CD4-positive, alpha-beta T cell treated with Interleukin-10 for 1 hour (primary cell): ENCODE measurements around the gene PRICKLE2.

Experiments
- DNase-seq: peaks from one replicate; pipeline ENCODE4 v3.0.0-alpha.2; 2020

Gene PRICKLE2

DNA sequence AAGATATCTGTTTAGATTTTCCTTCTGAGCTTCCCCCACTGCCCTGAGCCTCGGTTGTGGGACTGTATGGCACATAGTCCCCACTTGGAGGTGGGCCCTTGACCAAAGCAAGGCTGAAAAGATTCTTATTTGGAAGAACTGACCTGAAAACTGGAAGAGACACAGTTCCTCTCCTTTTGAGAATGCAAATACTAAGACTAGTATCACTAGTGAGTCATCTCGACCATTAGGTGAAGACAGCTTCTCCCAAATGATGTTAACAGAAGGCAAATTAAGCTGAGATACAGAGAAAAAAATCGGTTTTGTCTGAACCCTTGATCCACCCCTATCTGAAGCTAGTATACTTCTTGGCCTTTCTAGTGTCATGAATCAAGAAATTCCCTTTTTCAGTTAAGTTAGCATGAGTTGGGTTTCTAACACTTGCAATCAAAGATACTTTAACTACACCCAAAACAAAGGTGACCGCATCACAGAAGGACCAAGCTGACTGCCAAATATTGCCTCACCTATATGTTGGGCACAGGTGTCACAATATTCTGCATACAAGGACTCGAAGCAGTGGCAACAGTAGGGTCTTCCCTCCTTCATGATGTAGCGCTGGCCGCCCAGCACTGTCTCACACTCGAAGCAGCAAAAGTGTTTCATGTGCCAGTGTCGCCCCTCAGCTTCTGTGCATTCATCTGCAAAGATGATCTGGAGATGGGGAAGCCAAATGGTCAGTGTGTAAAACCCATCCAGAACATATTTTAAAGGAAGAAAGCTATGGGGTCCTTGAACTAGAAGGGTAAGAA lies 72.4 kb downstream of the PRICKLE2 start:
- no peak for DNase-seq

DNA sequence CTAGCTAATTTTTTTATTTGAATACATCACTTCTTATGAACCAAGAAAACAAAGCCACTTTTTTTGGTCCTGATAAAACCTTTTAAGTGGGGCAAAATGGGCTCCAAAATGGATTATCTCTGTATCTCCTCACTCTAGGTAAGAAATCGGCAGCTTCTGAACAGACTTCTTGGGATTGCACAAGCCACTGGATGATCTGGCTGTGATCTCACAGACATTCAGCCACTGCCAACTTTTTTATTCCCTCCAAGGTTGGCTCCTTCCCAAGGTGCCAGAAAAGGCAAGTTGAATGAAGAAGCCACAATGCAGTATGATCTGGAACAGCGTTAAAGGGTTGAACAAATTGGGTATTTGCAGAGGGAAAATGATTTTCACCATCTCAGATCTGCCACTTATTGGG lies 73.2 kb downstream of the PRICKLE2 start:
- no peak for DNase-seq

DNA sequence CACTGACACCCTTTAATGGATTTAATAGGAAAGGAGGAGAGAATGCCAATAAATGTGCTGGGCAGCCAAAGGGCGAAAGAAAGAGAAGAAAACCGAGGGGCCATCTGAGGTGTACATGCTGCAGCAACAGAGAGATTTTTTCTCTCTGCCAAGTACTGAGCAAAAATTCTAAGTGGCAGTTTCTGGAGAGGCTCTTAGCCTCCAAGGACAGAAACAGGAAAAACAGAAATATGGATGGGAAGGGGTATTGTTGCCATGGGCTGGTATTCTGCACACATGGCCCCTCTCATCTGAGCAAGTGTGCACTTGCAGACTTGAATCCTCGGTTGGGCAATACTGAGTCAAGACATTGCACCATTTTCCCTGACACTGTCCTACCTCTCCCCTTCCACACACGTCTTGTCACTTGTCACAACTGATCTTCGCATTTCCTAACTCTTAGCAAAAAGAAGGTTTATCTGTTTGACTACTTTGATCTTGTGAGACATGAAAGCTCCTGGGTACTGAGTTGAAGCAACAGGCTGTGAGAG lies 73.9 kb downstream of the PRICKLE2 start:
- DNase-seq, result no peak

DNA sequence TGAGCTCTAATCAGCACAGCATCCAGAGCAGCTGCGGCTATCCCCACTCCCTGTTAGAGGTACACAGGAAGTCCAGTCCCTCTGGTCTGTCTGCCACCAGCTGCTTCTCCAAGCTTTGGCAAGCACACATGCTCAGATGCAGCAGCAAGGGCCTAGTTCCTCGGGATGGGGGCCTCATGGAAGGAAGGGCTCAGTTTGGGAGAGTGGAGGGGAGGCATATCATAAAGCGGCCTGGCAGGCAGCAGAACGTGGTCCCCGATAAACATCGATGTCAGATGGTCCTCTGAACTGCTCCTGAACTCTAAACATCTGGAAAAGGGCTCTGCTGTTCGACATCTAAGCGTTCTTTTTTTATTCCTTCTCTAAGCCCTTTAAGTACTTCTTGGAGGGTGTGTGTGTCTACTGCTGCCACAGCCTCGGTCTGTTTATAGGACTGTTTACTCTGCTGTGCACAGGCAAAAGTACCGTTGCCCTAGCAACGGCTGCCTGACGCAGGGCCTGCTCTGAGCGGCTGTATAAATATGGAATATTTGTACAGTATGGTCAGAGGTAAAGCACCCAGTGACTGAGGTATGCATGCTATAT lies 74.6 kb downstream of the PRICKLE2 start:
- no peak for DNase-seq

DNA sequence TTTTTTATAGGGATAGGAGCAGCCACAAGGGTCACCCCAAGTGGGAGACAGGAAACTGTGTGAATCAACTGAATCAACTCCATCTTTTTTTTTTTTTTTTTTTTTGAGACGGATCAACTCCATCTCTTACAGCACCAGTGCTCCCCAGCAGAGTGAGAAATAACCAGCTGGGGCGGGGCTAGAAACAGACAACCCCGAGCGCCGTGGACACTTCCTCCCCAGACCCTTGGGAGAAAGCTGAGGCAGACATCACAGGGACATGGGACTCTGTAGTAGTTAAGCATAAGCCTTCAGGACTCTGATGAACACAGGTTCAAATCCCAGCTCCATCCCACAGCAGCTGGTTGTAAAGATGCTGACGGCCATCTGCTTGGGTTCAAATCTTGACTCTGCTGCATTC lies 75.4 kb downstream of the PRICKLE2 start:
- no peak for DNase-seq

DNA sequence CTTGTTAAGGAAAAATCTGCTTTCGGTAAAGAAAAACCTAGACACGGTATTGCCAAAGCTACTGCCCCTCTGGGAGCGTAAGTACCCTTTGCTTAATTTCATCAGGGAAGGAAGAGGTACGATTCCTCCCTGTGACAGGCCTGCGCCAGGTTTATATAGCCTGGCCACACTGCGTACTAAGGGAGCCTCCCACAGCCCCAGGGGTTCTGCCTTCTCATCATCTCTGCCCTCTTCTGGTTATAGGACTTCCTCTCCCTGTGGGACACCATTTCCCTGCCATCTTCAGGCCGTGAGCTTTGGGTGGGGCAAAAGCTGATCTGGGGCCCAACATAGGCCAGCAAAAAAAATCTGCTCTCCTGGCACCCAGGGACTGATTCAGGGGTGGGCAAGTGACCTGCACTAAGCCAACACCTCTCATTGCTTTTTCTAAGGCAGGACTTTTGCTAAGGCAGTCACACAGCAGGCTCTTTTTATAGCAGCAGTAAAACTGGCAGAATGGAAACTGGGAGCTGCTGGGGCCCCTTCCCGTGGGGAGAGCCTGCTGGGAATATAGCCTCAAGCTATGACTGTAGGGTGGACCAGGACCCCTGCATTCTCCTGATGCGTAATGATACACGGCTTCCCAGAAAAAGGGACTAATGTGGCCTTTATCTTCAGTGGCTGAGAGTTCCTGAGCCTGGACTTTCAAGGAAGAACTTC lies 76.2 kb downstream of the PRICKLE2 start:
- DNase-seq, result no peak

DNA sequence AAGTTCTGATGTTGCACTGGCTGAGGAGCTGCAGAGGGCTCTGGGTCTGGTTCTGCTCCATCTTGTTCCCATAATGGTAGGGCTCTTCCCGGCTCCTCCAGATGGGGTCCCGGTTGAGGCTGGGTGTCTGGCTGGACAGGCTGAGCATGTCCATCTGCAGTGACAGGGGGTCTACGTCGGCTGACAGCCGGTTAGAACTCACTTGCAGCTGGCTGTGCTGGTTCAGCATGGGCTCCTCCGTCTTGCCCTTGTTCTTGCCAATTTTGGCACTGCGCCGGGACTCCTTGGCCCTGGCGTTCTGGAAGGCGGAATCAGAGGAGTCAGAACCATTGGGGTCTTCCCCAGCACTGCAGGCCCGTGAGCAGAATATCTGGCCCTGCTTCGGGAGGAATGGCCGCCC lies 78.1 kb downstream of the PRICKLE2 start:
- DNase-seq, result no peak

DNA sequence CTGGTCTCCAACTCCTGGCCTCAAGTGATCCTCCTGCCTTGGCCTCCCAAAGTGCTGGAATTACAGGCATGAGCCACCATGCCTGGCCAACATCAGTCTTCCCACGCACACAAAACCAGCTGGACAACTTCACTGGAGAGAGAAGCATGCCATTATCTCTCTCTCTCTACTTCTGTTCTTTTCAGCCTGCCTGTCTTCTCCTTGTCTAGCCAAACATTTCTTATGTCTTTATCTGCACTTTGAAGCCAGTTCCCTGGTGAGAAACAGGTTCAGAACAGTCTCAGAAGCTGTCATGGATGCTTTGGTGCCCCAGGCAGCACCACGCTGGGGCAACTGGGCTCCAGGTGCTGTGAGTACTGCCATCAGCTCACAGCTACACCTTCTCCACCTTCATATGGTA lies 79.8 kb downstream of the PRICKLE2 start:
- DNase-seq, result no peak

DNA sequence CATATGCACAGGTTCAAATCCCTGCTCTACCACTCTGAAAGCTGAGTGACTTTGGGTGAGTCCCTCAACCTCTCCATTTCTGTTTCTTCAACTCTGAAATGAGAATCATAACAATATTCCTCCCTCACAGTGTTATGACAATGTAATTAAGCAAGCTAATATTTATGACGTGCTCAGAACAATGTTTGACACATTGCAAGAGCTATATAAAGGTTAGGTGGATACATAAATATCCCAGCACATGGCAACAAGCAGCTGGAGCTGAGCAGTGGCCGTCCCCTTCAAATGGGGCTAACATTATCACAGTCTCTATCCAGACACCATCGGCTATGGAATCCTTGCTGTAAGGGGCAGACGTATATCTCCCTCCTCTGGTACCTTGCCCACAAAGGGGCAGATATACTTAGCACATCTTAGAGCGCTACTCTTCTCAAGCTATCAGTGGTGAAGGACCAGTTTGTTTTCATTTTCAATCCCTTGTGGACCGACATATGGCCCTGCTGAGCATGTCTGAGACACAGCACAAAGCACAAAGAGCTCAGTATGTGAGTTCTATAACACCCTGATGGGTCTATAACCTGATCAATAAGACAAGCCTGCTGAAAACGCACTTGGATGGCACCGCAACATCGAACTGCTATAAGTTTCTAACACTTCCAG lies 80.9 kb downstream of the PRICKLE2 start:
- DNase-seq, result no peak

DNA sequence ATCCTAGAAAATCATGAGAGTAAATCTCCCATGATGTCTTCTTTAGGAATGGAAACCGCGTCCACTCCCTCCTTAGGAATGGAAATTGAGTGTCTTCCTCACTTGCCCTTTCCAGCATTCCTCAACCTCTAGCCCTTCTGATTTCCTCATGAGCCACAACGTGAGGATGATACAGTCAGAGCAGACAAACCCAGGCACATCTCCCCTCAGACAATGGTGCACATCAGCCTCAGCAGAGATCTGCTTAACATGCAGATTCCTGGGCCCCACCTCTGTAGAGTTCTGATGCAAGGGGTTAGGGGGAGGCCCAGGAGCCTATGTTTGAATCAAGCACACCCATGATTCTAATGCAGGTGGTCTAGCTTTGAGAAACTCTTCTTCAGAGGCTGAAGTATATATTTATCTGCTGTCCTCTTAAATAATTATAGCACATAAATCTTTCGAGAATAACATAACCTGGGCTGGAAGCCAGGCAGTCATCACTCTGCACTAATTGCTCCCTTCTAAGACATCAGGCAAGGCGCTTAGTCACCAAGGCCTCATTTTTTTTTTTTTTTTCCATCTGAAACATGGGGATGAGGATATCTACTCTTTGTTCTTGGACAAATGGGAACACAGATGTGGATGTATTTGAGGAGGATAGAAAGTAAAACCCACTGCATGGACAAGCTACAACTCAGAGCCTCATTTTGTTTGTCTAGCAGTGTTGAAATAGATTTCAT lies 81.7 kb downstream of the PRICKLE2 start:
- DNase-seq, result no peak

DNA sequence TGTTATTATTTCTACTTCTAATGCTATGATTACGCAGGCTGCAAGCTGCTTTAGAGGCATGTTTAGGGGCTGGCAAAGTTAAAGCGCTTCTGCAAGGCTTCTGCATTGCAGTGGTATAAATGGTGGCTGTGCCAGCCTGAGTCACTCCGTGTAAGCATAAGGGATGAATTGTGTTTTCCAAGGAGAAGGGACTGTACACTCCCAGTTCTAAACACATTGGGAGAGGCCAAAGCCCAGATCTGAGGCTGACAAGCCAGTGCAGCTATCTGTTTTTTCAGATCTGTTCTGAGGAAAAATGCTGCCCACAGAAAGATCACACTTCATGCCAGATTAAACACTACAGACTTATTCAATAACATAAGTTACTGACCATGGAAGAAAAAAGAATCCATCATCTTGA lies 83.8 kb downstream of the PRICKLE2 start:
- no peak for DNase-seq

DNA sequence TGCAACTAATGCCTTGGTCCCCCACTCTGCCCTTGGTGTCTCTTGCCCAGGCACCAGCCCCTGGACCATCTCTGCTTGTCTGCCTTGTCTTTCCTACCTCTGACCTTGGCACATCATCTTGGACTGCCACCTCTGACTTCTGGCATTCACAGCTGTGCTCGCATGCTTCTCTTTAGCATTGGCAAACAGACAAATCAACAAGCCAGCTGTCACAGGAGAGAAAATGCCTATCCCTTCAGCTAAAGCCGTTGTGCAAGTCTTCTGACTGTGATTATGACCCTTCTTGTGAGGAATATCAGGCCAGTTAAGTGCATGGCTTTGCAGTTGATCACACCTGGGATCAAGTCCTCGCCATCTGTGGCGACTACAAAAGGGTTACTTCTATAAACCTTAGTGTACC lies 84.6 kb downstream of the PRICKLE2 start:
- DNase-seq, result no peak

DNA sequence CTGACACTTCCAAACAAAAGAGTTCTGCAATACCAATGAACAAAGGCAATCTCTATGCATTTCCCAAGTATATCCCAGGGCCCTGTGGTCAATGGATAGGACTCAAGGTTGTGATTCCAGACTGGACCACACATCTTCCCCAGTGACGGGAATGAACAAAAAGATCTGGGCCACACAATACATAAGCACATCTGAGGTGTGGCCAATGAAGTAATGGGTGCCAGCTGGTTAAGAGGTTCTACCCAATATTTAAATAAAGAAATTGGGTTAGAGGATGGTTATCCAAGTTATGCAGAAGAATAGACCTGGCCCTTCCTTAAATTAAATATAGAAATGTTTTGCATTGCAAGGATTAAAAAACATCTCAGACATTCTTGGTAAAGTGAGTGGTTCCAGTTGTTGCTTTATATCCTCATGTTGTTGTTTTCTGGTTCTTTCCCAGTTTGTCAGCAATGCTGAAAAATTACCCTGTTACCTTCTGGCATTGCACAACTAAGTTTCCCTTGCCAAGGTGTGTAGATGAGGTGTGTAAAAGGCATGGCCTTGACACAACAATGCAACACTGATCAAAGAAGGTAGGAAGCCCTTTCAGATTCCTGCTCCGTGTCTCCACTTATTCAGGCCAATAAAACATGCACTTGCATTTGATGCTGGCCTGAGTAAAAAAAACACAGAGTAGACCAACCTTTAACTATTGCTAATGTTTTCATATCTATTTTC lies 86.5 kb downstream of the PRICKLE2 start:
- DNase-seq, result no peak

DNA sequence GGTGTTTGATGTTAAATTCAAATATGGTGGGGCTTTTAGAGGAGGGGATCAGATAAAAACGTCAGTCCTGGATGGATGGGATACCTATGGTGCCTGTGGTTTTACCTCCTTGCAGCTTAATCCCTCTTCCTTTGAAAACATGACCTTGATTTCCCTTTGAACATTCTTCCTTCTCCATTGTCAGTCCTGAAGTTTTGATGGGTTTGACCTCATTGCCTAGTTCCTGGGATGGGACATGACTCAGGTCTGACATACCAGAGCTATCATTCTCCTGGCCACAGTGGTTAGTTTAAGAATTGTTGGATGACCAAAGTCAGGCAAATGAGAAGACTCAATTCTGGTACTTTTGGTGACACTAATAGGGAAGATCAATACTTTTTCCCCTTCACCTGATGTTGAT lies 87.2 kb downstream of the PRICKLE2 start:
- DNase-seq, result no peak

DNA sequence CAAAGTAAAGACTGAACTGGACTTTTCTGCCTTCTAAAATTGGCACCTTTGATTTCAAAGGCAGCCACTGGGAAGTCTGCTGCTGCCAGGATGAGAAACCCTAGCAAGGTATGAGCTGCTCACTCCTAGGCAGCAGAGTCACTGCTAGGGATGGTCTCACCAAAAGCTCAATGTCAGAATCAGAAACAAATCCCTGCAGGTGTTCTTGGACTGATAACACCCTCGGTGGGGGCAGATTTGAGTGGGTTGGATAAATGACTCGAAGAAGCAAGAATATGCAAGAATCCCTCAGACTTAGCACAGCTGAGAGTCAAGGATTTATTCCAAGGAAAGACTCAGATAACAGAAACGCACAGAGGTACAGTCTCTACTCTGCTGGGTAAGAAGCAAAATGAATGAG lies 90.4 kb downstream of the PRICKLE2 start:
- DNase-seq, result no peak

DNA sequence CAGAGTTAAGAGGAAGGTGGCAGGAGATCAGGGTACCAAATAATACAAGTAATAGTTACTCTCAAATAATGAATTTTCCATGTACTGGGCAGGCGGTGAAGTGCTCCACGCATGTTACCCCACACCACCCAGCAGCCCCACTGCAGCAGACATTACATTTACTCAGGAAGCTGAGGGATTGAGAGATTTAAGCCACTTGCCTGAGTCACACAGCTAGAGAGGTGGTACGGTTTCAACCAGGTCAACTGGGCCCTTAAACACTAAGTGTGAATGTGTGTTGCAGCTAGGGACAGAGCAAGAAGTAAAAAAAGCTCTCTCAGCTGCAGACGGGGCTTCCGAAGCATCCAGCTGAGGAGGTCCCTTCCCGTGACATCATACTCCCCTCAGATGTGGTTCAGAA lies 91.3 kb downstream of the PRICKLE2 start:
- DNase-seq, result no peak

DNA sequence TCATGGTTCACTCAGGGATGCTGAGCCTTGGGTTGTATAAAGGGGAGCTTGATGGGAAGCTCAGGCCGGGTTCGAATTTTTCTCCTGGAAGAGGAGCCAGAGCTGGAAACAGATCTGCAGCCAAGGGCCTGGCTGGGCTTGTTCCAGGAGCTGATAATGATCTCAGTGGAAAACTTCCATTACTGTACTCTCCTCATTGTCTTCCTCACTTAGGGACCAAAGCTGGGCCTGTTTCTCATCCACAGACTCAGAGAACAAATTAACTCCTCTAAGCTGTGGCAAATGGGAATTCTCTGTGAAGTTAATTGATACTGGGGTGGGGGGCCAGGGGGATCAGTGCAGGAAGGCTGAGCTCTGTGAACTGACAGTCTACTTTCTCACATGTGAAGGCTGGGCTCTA lies 92.0 kb downstream of the PRICKLE2 start:
- no peak for DNase-seq

DNA sequence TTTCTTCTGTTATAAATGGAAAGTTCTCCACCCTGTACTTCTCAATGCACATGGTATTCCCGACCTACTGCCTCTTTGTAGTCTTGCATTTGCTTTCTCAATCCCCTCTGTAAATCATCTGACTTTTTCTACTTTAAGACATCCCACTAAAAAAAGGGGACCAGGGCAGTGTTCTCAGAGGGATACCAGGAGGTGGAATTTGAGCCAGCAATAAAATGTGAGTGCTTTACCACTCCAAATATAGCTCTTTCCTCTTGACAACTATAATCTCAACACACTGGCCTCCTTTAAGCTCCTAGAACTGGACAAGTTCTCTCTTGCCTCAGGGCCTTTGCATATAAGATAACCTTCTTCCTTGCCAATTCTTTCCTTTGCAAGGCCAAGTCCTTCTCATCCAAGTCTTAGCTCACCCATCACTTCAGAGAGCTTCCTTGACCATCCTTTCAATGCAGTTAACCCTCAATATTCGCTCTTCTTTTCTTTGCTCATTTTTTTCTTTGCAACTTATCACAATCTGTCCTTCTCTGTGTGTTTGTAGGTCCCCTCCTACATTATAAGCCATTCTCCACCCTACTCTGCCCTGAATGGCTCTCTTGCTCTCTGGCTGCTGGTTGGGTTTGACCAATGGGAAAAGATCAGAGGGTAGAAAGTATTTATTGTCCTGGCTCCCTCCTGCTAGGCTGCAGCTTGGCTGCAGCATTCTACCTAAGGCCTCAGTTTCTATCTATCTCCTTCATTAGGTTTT lies 93.4 kb downstream of the PRICKLE2 start:
- DNase-seq, result no peak

DNA sequence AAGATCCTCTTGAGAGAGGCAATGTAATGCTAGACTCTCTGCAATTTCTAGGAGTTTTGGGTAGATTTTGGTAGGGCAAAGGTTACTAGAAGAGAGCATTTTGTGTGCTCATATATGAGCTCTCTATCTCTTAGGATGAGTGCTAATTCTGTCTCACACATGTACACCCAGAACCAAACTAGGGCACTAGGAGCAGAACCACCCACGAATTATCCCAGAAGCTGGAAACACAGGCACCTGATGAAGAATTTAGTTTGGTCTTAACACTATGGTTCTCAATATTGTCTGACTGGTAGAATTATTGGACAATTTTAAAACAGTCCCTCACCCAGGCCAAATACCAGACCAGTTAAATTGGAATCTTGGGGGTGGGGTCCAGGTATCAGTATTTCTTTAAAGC lies 94.8 kb downstream of the PRICKLE2 start:
- DNase-seq, result no peak

DNA sequence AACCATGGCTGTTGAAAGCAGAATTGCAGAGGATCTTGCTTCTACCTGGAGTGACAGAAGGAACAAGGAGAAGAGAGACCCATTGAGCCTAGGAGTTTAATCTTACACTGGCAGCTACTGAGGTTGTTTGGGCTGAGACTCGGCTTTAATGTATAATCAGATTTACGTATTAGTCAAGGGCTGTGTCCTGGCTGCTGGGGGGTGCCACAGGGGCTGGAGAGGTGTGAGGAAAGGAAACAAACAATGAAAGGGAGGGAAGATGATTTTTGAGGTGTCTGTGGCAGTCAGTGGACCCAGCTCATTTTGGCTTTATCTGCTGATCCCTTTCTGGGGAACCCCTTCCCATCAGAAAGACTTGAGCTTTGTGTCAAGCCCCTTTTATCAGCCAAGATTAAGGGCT lies 95.7 kb downstream of the PRICKLE2 start:
- no peak for DNase-seq

DNA sequence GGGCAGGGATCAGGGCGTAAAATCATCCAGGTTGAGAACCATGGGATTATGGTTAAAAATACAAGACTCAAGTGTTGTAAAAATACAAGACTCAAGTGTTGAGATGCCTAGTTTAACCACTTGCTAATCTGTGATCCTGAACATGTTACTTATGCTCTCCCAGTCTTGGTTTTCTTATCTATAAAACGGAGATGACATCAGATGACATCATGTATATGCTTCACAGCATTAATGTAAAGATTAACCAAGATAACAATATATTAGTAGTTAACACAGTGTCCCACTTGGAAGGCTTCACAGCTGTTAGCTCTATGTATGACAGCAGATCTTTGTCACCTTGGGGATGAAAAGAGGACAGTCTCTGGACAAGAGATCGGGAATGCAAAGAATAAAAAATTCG lies 96.2 kb downstream of the PRICKLE2 start:
- DNase-seq, result no peak
